Measurements from ENCODE around the gene MDP1. TPM values are rescaled to one million over a fixed set of nuclear protein-coding genes. Genes with fewer than 3 reads are reported as not detected.

The MDP1 gene
- total RNA-seq, 1 donor from 2014 or later, result 25.5 TPM

DNA sequence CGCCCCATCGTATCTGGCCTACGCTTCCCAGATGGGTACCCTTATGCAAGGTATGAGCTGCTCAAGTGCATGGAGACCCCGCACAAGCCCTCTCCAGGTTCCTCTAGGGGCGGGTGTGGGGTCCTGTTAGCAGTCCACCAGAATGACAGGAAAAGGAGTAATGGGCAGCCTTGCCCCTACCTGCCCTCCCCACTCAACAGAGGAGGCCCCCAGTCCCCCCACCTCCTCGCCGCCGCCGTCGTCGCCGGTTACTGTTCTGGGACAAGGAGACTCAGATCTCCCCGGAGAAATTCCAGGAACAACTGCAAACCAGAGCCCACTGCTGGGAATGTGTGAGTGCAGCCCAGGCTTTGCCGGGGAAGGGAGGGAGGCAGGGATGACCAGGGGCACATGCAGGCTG is 38.0 kb downstream of the MDP1 start:
- no peak overlapping the region for H3K4me3 Mint-ChIP-seq (ENCODE audit: unreplicated experiment)
- H3K4me1 Mint-ChIP-seq (ENCODE audit: low read depth, unreplicated experiment), result peaks cover 11% of the 10 kb centered on the region
- H3K27me3 Mint-ChIP-seq (ENCODE audit: unreplicated experiment), result peaks cover 6% of the 10 kb centered on the region
- H3K9me3 Mint-ChIP-seq (ENCODE audit: unreplicated experiment), result peaks cover 7% of the 10 kb centered on the region
- H3K27ac Mint-ChIP-seq (ENCODE audit: unreplicated experiment), result no peak overlapping the region
- DNase-seq, result no peak
- no peaks in the 10 kb centered on the region for H3K36me3 Mint-ChIP-seq (ENCODE audit: unreplicated experiment)
- TF ChIP-seq, protein P1, sequence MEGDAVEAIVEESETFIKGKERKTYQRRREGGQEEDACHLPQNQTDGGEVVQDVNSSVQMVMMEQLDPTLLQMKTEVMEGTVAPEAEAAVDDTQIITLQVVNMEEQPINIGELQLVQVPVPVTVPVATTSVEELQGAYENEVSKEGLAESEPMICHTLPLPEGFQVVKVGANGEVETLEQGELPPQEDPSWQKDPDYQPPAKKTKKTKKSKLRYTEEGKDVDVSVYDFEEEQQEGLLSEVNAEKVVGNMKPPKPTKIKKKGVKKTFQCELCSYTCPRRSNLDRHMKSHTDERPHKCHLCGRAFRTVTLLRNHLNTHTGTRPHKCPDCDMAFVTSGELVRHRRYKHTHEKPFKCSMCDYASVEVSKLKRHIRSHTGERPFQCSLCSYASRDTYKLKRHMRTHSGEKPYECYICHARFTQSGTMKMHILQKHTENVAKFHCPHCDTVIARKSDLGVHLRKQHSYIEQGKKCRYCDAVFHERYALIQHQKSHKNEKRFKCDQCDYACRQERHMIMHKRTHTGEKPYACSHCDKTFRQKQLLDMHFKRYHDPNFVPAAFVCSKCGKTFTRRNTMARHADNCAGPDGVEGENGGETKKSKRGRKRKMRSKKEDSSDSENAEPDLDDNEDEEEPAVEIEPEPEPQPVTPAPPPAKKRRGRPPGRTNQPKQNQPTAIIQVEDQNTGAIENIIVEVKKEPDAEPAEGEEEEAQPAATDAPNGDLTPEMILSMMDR (IDR thresholded peaks at IDR 0.05; ENCODE audit: partially characterized antibody, unreplicated experiment), result no peak

DNA sequence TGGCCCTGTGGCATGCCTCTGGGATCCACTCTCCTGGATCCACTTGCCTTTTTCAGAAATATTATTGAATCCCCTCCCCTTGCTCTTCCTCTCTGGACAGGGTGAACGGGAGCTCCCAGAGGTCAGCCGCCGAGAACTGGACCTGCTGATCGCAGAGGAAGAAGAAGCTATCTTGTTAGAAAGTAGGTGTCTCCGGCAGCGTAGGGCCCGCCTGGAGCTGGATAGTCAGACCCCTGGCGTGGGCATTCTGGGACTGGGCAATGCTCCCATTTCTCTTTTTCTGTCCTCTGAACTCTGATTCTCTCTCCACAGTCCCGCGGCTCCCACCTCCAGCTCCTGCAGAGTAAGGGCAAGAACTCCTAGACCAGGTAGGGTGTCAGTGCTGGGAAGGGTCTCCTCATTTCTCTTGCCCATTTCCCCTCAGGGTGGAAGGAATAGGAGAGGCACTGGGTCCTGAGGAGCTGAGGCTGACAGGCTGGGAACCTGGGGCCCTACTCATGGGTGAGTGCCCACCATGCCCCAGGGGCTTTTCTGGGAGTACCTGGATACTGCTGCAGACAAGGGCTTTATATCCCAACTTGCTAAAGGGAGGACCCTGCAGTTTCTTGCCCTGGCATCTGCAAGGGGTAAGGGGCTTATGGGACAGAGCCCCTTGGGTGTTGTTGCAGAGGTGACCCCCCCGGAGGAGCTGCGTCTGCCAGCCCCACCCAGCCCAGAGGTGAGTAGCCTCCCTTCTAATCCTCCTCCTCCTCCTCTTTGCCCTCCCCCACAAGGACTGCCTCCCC is 38.6 kb downstream of the MDP1 start:
- H3K9me3 Mint-ChIP-seq (ENCODE audit: unreplicated experiment), result peaks cover 7% of the 10 kb centered on the region
- TF ChIP-seq, protein P1 (IDR thresholded peaks at IDR 0.05; ENCODE audit: partially characterized antibody, unreplicated experiment), result no peak
- peaks cover 11% of the 10 kb centered on the region for H3K4me1 Mint-ChIP-seq (ENCODE audit: low read depth, unreplicated experiment)
- H3K36me3 Mint-ChIP-seq (ENCODE audit: unreplicated experiment), result no peaks in the 10 kb centered on the region
- no peak for DNase-seq
- H3K4me3 Mint-ChIP-seq (ENCODE audit: unreplicated experiment), result no peak overlapping the region
- no peak overlapping the region for H3K27ac Mint-ChIP-seq (ENCODE audit: unreplicated experiment)
- H3K27me3 Mint-ChIP-seq (ENCODE audit: unreplicated experiment), result peaks cover 7% of the 10 kb centered on the region

DNA sequence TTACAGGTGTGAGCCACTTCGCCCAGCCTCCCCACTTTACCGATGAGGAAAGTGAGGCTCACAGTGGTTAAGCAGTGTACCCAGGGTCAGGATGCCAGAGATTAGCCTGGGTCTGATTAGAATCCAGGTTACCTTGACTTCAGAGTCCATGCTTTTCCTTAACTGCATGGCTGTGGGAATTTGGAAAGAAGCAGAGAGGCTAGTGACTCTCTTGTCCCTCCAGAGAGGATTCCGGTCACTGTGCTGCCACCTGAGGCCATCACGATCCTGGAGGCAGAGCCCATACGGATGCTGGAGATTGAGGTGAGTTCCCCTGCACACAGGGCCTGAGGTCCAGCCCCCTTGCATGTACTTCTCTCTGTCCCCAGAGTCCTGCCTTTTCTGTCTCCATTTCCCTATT is 39.3 kb downstream of the MDP1 start:
- H3K4me3 Mint-ChIP-seq (ENCODE audit: unreplicated experiment), result no peak overlapping the region
- no peak overlapping the region for H3K27ac Mint-ChIP-seq (ENCODE audit: unreplicated experiment)
- H3K27me3 Mint-ChIP-seq (ENCODE audit: unreplicated experiment), result peaks cover 7% of the 10 kb centered on the region
- H3K36me3 Mint-ChIP-seq (ENCODE audit: unreplicated experiment), result no peaks in the 10 kb centered on the region
- H3K4me1 Mint-ChIP-seq (ENCODE audit: low read depth, unreplicated experiment), result peaks cover 11% of the 10 kb centered on the region
- TF ChIP-seq, protein P1 (IDR thresholded peaks at IDR 0.05; ENCODE audit: partially characterized antibody, unreplicated experiment), result no peak
- peaks cover 7% of the 10 kb centered on the region for H3K9me3 Mint-ChIP-seq (ENCODE audit: unreplicated experiment)
- no peak for DNase-seq

DNA sequence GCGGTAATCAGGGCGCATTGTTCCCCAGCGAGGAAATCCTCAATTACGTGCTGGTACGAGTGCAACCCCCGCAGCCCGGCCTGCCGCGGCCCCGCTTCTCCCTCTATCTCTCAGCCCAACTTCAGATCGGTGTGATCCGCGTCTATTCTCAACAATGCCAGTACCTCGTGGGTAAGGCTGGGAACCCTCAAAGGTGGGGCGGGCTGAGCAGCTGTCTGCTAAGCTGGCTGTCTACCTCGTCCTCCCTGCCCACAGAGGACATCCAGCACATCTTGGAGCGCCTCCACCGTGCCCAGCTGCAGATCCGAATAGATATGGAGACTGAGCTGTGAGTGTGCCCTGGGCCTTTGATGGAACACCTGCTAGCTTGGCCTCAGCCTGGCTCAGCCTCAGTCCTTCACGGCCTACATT is 43.0 kb downstream of the MDP1 start:
- Mint-ChIP-seq H3K27me3 (ENCODE audit: unreplicated experiment) (peaks cover 3% of the 10 kb centered on the region), H3K9me3 (ENCODE audit: unreplicated experiment) (peaks cover 3% of the 10 kb centered on the region), H3K4me1 (ENCODE audit: low read depth, unreplicated experiment) (peaks cover 4% of the 10 kb centered on the region), H3K27ac (ENCODE audit: unreplicated experiment) (peak overlapping the region; percentile 59), H3K4me3 (ENCODE audit: unreplicated experiment) (peak overlapping the region; percentile 94), H3K36me3 (ENCODE audit: unreplicated experiment) (no peaks in the 10 kb centered on the region)
- TF ChIP-seq, protein P1 (IDR thresholded peaks at IDR 0.05; ENCODE audit: partially characterized antibody, unreplicated experiment), result no peak
- no peak for DNase-seq

DNA sequence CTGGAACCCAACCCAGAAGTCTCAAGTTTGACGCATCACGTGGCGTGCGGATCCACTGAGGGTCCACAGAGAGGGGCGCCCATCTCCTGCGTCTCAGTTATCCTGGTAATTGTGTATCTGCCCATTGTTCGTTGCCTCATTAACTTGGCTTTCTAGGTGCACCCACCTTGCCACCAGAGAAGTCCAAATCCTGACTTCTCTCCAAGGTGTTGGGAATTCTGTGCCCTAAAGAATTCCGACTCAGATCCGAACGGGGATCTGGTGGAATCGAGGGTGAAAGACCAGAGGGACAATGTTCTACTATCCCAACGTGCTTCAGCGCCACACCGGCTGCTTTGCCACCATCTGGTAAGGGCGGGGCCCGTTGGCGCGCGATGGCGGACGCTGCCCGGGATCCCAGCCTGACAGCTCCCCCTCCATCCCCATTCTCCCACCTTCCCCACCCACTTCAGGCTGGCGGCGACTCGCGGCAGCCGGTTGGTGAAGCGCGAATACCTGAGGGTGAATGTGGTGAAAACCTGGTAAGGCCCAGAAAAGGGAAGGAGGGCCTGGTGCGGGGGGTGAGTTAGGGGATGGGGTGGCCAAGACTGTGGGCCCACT is 43.5 kb downstream of the MDP1 start:
- Mint-ChIP-seq H3K4me3 (ENCODE audit: unreplicated experiment) (peak overlapping the region; percentile 94), H3K4me1 (ENCODE audit: low read depth, unreplicated experiment) (peaks cover 4% of the 10 kb centered on the region), H3K27ac (ENCODE audit: unreplicated experiment) (peak overlapping the region; percentile 88), H3K36me3 (ENCODE audit: unreplicated experiment) (no peaks in the 10 kb centered on the region), H3K27me3 (ENCODE audit: unreplicated experiment) (peaks cover 3% of the 10 kb centered on the region), H3K9me3 (ENCODE audit: unreplicated experiment) (peaks cover 3% of the 10 kb centered on the region)
- TF ChIP-seq, protein P1 (IDR thresholded peaks at IDR 0.05; ENCODE audit: partially characterized antibody, unreplicated experiment), result no peak
- DNase-seq, result peak; percentile 36
